ENCODE measurements around the gene TSPAN17.

Gene TSPAN17

DNA sequence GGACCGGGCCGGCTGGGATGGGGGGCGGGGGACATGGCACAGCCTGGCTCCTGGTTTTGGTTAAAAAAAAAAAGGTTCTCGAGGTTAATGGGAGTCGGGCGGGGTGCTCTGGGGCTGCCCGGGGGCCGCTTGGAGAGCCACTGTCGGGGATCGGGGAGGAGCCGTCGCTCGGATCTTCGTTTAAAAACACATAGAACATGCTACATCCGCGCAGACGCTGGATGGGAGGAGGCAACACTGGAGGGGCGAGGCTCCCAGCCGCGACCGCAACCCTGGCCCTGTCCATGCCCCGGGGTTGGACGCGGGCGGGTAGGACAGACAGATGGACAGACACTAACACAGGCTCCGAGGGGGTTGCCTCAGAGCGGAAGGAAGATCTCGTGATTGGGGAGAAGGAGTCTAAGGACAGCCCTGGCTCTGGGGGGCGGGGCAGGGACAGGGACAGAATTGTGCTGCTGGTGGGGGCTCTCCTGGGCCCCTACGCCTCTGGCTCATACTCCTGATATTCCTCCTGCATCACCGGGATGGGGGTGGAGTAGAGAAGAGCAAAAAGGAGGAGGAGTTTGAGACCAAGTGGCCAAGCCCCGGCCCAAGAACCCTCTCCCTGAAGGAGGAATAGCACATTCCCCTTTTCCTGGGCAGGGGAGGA lies 26.8 kb upstream of the TSPAN17 start:
- in situ Hi-C loops (cut with MboI; ENCODE audit: low sequenced_read_pairs, unreplicated experiment): no loop called here
- DNase-seq (ENCODE audit: low spot score): no peak
- TF ChIP-seq, protein P1, sequence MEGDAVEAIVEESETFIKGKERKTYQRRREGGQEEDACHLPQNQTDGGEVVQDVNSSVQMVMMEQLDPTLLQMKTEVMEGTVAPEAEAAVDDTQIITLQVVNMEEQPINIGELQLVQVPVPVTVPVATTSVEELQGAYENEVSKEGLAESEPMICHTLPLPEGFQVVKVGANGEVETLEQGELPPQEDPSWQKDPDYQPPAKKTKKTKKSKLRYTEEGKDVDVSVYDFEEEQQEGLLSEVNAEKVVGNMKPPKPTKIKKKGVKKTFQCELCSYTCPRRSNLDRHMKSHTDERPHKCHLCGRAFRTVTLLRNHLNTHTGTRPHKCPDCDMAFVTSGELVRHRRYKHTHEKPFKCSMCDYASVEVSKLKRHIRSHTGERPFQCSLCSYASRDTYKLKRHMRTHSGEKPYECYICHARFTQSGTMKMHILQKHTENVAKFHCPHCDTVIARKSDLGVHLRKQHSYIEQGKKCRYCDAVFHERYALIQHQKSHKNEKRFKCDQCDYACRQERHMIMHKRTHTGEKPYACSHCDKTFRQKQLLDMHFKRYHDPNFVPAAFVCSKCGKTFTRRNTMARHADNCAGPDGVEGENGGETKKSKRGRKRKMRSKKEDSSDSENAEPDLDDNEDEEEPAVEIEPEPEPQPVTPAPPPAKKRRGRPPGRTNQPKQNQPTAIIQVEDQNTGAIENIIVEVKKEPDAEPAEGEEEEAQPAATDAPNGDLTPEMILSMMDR (IDR thresholded peaks at IDR 0.05; ENCODE audit: borderline replicate concordance, control extremely low read depth, extremely low read depth, insufficient read depth, missing control alignments): no peak

DNA sequence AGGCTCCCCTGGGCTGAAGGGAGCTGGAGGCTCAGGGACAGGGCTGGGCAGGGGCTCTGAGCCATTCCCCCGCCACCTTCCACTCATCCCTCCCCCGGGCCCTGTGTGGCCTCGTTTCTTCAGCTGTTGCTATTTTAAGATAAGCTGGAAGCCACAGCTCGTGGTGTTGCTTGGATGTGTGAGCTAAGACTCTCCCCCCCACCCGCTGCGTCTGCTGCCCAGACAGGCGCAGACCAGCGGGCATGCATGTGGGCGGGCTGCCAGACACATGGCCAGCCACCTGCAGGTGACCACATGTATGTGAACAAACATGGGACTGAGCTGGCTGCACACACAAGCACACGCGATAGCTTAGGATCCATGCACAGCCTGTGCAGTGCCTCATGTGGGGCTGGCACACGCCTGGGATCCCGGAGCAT lies 25.6 kb upstream of the TSPAN17 start:
- in situ Hi-C loops (cut with MboI; ENCODE audit: low sequenced_read_pairs, unreplicated experiment): no loop called here
- no peak for DNase-seq (ENCODE audit: low spot score)
- TF ChIP-seq, protein P1 (IDR thresholded peaks at IDR 0.05; ENCODE audit: borderline replicate concordance, control extremely low read depth, extremely low read depth, insufficient read depth, missing control alignments): no peak

DNA sequence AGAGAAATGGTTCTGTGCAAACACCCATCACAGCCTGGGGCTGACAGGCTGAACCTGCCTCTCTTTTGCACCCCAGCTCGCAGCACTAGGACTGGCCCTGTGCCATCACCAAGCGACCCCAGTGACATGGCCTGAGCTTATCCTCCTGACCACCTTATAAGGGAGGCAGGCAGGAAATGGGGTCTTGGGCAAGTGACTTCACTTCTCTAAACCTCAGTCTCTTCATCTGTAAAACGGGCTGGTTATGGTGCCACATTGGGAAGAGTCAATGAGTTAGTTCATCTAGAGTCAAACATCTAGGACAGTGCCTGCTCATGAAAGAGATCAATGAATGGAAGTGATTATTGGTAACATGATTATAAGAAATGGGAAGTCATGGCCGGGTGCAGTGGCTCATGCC lies 23.1 kb upstream of the TSPAN17 start:
- no peak for DNase-seq (ENCODE audit: low spot score)
- in situ Hi-C loops (cut with MboI; ENCODE audit: low sequenced_read_pairs, unreplicated experiment): no loop called here
- TF ChIP-seq, protein P1 (IDR thresholded peaks at IDR 0.05; ENCODE audit: borderline replicate concordance, control extremely low read depth, extremely low read depth, insufficient read depth, missing control alignments): no peak

DNA sequence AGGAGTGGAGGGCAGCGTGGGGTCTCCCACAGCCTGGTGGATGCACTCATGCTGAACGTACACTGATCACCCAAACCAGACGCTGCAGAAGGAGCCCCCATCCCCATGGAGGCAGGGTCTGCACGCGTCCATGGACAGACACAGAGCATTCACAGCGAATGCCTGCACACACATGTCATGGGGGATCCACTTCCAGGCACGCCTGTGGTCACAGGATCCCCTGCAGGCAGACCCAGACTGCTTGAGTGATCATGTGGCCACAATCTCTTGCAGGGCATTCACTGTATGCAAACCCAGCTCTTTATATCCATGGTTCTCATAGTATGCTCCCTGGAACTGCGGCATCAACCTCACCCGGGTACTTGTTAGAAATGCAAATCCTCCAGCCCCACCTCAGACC lies 22.3 kb upstream of the TSPAN17 start:
- DNase-seq (ENCODE audit: low spot score): no peak
- TF ChIP-seq, protein P1 (IDR thresholded peaks at IDR 0.05; ENCODE audit: borderline replicate concordance, control extremely low read depth, extremely low read depth, insufficient read depth, missing control alignments): no peak
- in situ Hi-C loops (cut with MboI; ENCODE audit: low sequenced_read_pairs, unreplicated experiment): no loop called here

DNA sequence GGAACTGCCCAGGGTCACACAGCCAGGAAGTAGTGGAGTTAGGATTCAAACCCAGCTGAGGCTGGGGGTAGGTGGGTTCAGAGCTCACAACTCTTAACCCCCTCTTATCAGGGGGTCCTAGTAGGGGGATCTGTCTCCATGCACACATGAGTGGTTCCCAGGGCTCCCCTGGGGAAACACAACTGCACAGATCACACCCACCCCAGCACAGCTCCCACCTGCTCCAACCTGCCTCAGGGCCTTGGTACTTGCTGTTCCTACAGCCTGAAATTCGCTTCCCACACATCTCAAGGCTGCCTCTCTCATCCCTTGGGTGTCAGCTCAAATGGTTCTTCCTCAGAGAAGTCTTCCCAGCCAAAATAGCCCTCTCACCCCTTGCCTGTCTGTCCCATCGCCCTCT lies 21.8 kb upstream of the TSPAN17 start:
- in situ Hi-C loops (cut with MboI; ENCODE audit: low sequenced_read_pairs, unreplicated experiment): no loop called here
- no peak for DNase-seq (ENCODE audit: low spot score)
- TF ChIP-seq, protein P1 (IDR thresholded peaks at IDR 0.05; ENCODE audit: borderline replicate concordance, control extremely low read depth, extremely low read depth, insufficient read depth, missing control alignments): no peak

DNA sequence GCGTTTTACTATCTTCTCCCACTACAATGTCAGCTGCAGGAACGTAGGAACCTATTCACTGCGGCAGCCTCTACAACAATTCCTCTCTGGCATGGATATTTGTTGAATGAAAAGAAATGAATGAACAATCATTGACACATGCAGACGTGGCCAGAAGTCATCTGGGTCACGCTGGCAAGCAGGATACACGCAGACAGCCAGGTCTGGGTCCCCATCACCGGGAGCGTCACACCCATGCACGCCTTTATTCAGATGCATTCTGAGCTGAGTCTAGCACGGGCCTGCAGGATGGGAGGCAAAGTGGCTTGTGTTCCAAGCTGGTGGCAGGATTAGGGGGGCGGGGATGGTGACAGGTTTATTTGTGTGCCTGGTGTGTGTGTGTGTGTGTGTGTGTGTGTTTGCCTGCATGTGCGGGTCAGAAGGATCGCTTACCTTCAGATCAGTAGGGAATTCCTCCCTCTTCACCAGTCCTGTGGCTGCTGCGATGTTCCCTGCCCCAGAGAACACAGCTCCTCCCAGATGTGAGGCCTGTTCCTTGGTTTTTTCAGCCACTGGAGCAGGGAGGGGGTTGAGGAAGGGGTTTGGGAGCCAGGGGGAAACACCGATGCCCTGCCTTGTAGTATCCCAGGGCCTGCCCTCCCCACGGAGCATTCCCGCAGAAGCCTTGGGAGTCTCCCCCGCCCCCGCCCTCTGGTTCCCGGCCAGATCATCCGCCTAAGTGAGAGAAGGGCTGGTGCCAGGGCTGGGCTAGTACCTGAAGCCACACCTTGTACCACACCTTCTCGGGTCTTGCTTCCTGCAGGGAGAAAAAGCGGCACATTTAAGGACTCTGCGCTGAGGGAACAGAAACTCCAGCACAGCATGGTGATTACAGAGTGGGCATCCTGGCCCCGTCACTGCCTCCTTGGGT lies 21.1 kb upstream of the TSPAN17 start:
- DNase-seq (ENCODE audit: low spot score): no peak
- TF ChIP-seq, protein P1 (IDR thresholded peaks at IDR 0.05; ENCODE audit: borderline replicate concordance, control extremely low read depth, extremely low read depth, insufficient read depth, missing control alignments): no peak
- in situ Hi-C loops (cut with MboI; ENCODE audit: low sequenced_read_pairs, unreplicated experiment): no loop called here

All from GM13976 (cell line).